Breast epithelium (tissue), 4 donors: ENCODE data around the gene BRD4. TPM values are rescaled to one million over a fixed set of nuclear protein-coding genes. Genes with fewer than 3 reads are reported as not detected.

ENCODE experiments used
- DNase-seq, 2 donors: peaks; one replicate each; pipeline ENCODE4 v3.0.0-alpha.2; 2019; ENCODE audit warnings: low spot score in 2 of 2
- H3K27ac ChIP-seq, 2 donors: fragments of 200-600 bp; sonication (generic) in 1 of 2; one replicate each; pipeline ENCODE4 v1.5.1; 2016 to 2019; ENCODE audit warnings: mild to moderate bottlenecking in 1 of 2
- H3K27me3 ChIP-seq, 2 donors: fragments of 200-600 bp; sonication (generic) in 1 of 2; one replicate each; pipeline versions ENCODE4 v1.5.1 to v1.6.0; 2017 to 2019; ENCODE audit warnings: control low read depth in 1 of 2, mild to moderate bottlenecking in 1 of 2
- H3K36me3 ChIP-seq: fragments of 200-600 bp; one replicate; pipeline ENCODE4 v1.5.1; 2019
- H3K4me1 ChIP-seq, 2 donors: fragments of 200-600 bp; sonication (generic); one replicate each; pipeline ENCODE4 v1.5.1; 2016 to 2019; ENCODE audit warnings: control low read depth in 1 of 2
- H3K4me3 ChIP-seq, 3 donors: fragments of 200-600 bp; sonication (generic); 1 replicate in 2 of 3; 2 replicates in 1 of 3; pipeline ENCODE4 v1.5.1; 2016 to 2019; ENCODE audit warnings: mild to moderate bottlenecking in 3 of 3, moderate library complexity in 2 of 3
- H3K9me3 ChIP-seq, 2 donors: fragments of 200-600 bp; sonication (generic) in 1 of 2; one replicate each; pipeline ENCODE4 v1.5.1; 2016 to 2019; ENCODE audit warnings: control low read depth in 1 of 2
- POLR2A ChIP-seq: fragments of 450-650 bp; IDR thresholded peaks from one replicate; pipeline ENCODE4 v1.6.1; 2016; ENCODE audit warnings: antibody characterized with exemption, mild to moderate bottlenecking, moderate library complexity
- POLR2AphosphoS5 ChIP-seq, 3 donors: sonication (generic); formaldehyde crosslinking; IDR thresholded peaks; one replicate each; pipeline ENCODE4 v1.6.1; 2017; ENCODE audit warnings: antibody characterized with exemption in 3 of 3
- intact Hi-C: fragments of 100-400 bp; cut with DNase I; formaldehyde crosslinking; loops from one replicate; pipeline ENCODE4 v1.15.1; 2023; ENCODE audit warnings: low total_unique reads
- total RNA-seq, 3 donors: library from RNA; depleted of rRNA; stranded (reverse); fragments of >200 nt; gene quantifications; one replicate each; pipeline ENCODE4 v1.1.0, GENCODE V29; 2016
- TF ChIP-seq, protein P1 (sequence below), 3 donors: fragments of 450-650 bp; IDR thresholded peaks; one replicate each; pipeline ENCODE4 v1.5.1; 2016 to 2017; ENCODE audit warnings: antibody characterized with exemption in 3 of 3, mild to moderate bottlenecking in 3 of 3, moderate library complexity in 3 of 3

BRD4 gene
- total RNA-seq, 3 donors from 2014 or later = 25.6 to 37.5 (median 33.8) TPM

DNA sequence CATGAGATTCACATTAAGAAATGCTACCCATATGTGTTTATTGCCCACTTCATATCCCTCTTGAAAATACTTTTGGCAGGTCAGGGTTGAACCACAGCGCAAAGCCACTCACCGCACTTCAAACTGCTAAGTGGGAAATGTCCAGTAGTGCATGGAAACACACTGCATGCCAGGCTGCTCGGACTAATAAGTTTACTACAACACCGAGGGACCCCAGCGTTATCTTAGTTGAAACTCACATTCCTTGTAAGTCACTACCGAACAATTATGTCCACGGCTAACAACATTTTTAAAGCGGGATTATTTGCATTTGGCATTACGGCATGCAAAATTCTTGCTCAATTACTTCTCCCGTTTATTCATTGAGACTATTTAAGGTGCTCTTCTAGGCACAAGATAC is 4.0 kb downstream of the BRD4 start:
- Histone ChIP-seq H3K27me3 (no peaks in the 10 kb centered on the region), H3K4me3 (peak overlapping the region in 1 of 3 donors; percentile 35), H3K4me1 (peaks cover 15 to 43% of the 10 kb centered on the region in 2 donors), H3K36me3 (no peaks in the 10 kb centered on the region), H3K27ac (peak overlapping the region in 1 of 2 donors; percentile 13), H3K9me3 (no peaks in the 10 kb centered on the region)
- no peak for DNase-seq
- no peak for TF ChIP-seq POLR2A
- TF ChIP-seq, protein P1, sequence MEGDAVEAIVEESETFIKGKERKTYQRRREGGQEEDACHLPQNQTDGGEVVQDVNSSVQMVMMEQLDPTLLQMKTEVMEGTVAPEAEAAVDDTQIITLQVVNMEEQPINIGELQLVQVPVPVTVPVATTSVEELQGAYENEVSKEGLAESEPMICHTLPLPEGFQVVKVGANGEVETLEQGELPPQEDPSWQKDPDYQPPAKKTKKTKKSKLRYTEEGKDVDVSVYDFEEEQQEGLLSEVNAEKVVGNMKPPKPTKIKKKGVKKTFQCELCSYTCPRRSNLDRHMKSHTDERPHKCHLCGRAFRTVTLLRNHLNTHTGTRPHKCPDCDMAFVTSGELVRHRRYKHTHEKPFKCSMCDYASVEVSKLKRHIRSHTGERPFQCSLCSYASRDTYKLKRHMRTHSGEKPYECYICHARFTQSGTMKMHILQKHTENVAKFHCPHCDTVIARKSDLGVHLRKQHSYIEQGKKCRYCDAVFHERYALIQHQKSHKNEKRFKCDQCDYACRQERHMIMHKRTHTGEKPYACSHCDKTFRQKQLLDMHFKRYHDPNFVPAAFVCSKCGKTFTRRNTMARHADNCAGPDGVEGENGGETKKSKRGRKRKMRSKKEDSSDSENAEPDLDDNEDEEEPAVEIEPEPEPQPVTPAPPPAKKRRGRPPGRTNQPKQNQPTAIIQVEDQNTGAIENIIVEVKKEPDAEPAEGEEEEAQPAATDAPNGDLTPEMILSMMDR (IDR thresholded peaks at IDR 0.05) = no peak
- TF ChIP-seq POLR2AphosphoS5 (IDR thresholded peaks at IDR 0.05) = no peak
- intact Hi-C loops = loop anchor here (5.0 to 10.0 kb wide), 2 partner anchors 46 to 1151 kb away; partner anchors contain the start of gene AKAP8

DNA sequence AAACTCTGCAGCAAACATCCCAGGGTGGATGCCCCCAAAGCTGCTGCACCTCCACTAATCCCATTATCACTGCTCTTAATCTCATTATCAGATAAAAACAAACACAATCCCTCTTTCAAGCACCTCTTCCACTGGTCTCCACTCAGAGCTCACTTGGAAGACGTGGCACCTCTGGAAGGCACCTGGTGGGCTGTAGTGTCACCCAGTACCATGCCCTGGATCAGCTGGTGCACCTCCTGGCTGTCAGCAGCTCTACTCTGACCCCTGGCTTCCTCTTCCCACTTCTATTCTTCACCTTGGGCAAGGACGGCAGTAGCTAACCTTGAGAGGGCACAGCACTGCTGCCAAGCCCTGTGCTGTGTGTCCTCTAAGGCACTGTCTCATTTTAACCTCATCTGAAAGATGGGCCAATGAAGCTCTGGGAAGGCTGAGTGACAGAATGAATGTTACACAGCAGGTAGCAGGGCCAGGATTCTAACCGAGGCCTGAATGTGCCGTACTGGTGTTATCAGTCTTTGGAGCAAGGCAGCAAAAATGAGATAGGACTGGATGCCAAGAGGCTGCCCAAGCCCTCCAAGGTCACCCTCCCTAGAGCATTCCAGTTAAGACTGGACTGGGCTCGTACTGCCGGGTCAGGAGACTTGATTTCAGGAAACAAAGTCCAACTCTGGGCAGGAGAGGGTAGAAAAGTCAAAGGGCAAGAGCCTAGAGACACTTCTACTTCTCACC is 7.4 kb downstream of the BRD4 start:
- intact Hi-C loops = loop anchor here (5.0 to 10.0 kb wide), 2 partner anchors 50 to 1148 kb away; partner anchors contain the start of gene AKAP8
- H3K27me3 ChIP-seq = no peaks in the 10 kb centered on the region
- H3K27ac ChIP-seq = peak overlapping the region; percentile 85 to 88
- peak overlapping the region in 1 of 3 donors; percentile 9 for H3K4me3 ChIP-seq
- peaks cover 20 to 47% of the 10 kb centered on the region in 2 donors for H3K4me1 ChIP-seq
- no peak for DNase-seq
- TF ChIP-seq POLR2A (no peak), POLR2AphosphoS5 (IDR thresholded peaks at IDR 0.05) (no peak)
- TF ChIP-seq, protein P1 (IDR thresholded peaks at IDR 0.05) = no peak
- H3K36me3 ChIP-seq = no peaks in the 10 kb centered on the region
- no peaks in the 10 kb centered on the region for H3K9me3 ChIP-seq

DNA sequence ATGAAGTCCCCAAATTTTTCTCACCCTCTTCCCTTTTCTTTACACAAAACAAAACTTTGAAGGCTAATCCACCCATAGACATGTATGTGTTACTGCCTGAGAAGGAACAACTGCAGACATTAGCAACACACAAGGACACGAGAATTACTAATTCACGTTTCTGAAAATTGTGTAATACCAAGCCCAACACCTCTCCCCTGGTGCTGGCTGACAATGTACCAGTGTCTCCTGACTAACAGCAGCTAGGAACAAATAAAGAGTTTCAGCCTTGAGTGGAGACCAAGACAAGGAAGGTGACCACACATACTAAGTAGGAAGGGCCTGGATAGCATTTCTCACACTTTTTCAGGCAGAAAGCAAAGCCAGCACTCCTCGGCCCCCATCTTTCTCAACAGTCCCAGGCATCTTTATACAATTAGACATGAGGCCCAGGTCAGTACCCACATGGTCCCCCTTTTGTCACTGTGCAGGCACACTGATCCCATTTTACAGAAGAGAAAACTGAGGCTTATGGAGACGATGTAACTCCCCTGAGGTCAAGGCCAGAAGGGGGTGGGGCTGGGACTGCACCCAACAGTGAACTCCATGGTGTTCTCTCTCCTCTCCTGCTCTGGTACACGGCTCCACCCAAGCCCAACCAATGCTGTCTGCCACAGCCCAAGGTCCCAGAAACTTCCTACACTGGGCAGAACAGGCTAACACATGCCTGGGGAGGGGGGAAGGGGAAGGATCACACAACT is 8.7 kb downstream of the BRD4 start:
- no peaks in the 10 kb centered on the region for H3K9me3 ChIP-seq
- TF ChIP-seq POLR2A = no peak
- TF ChIP-seq, protein P1 (IDR thresholded peaks at IDR 0.05) = no peak
- TF ChIP-seq POLR2AphosphoS5 (IDR thresholded peaks at IDR 0.05) = peak in 2 of 3 donors; percentile 23 to 27
- DNase-seq = peak in 1 of 2 donors; percentile 64
- peaks cover 20 to 45% of the 10 kb centered on the region in 2 donors for H3K4me1 ChIP-seq
- H3K36me3 ChIP-seq = no peaks in the 10 kb centered on the region
- peak overlapping the region; percentile 85 to 88 for H3K27ac ChIP-seq
- peak overlapping the region in 1 of 3 donors; percentile 9 for H3K4me3 ChIP-seq
- intact Hi-C loops = loop anchor here (10.0 kb wide), 1 partner anchor 51 kb away; the partner anchor contains the start of gene AKAP8
- H3K27me3 ChIP-seq = no peaks in the 10 kb centered on the region

DNA sequence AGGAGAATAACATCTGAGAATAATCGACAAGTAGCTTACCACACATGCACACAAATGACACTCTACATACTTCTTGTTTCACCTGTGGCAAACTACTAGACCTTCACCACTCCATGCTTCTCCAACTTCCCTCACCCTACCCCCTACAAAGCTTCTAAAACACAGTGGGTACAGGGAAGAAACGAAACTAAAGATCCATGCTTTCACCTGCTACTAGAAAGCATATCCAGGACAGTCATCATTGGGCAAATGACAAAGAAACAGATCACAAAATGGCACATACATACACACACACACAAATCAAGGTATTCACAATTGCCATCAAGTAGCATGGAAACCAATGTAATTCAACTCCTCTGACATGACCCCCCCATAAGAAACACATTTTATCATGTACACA is 10.6 kb downstream of the BRD4 start:
- Histone ChIP-seq H3K4me1 (peaks cover 19 to 59% of the 10 kb centered on the region in 2 donors), H3K4me3 (no peak overlapping the region), H3K27ac (peak overlapping the region; percentile 31 to 59), H3K27me3 (no peaks in the 10 kb centered on the region), H3K9me3 (no peaks in the 10 kb centered on the region), H3K36me3 (no peaks in the 10 kb centered on the region)
- DNase-seq = no peak
- intact Hi-C loops = loop anchor here (10.0 kb wide), 1 partner anchor 53 kb away; the partner anchor contains the start of gene AKAP8
- no peak for TF ChIP-seq POLR2AphosphoS5 (IDR thresholded peaks at IDR 0.05)
- TF ChIP-seq, protein P1 (IDR thresholded peaks at IDR 0.05) = no peak
- no peak for TF ChIP-seq POLR2A
